GM23338 (cell line): Measurements from ENCODE around the gene CPLANE2. TPM values are rescaled to one million over a fixed set of nuclear protein-coding genes. Genes with fewer than 3 reads are reported as not detected.

ENCODE experiments used
- ATAC-seq: fragments of 200-7000 bp; cut with Tn5 transposase; 3 replicates; pipeline ENCODE4 v1.9.1; 2020
- DNase-seq: peaks from one replicate; pipeline ENCODE4 v3.0.0-alpha.2; 2015; ENCODE audit warnings: low spot score
- H2AFZ ChIP-seq: fragments of 200-600 bp; sonication (generic); 2 replicates; pipeline ENCODE4 v1.8.0; 2016; ENCODE audit warnings: antibody characterized with exemption, mild to moderate bottlenecking, moderate library complexity
- H3F3A ChIP-seq: fragments of 200-600 bp; sonication (generic); replicated peaks from 2 replicates; pipeline ENCODE4 v1.8.0; 2017; ENCODE audit warnings: antibody characterized with exemption, mixed run types, low read depth
- H3K27ac ChIP-seq: fragments of 200-600 bp; sonication (generic); 2 replicates; pipeline ENCODE4 v1.6.1; 2016; ENCODE audit warnings: low read depth
- H3K27me3 ChIP-seq: fragments of 200-600 bp; sonication (generic); 2 replicates; pipeline ENCODE4 v1.8.0; 2016; ENCODE audit warnings: mild to moderate bottlenecking, mixed run types, moderate library complexity; ENCODE audit not compliant: insufficient read depth
- H3K36me3 ChIP-seq: fragments of 200-600 bp; sonication (generic); 2 replicates; pipeline ENCODE4 v1.8.0; 2016; ENCODE audit warnings: mild to moderate bottlenecking; ENCODE audit not compliant: insufficient read depth
- H3K4me1 ChIP-seq: fragments of 200-600 bp; sonication (generic); 2 replicates; pipeline ENCODE4 v1.8.0; 2016; ENCODE audit warnings: mild to moderate bottlenecking, moderate library complexity; ENCODE audit not compliant: insufficient read depth
- H3K4me2 ChIP-seq: fragments of 200-600 bp; sonication (generic); 2 replicates; pipeline ENCODE4 v1.7.1; 2017; ENCODE audit warnings: mixed run types
- H3K4me3 ChIP-seq: fragments of 200-600 bp; sonication (generic); 2 replicates; pipeline ENCODE4 v1.6.1; 2016; ENCODE audit warnings: mixed run types
- H3K79me2 ChIP-seq: fragments of 200-600 bp; sonication (generic); replicated peaks from 2 replicates; pipeline ENCODE4 v1.8.0; 2017; ENCODE audit warnings: mild to moderate bottlenecking; ENCODE audit not compliant: insufficient read depth
- H3K9me2 ChIP-seq: fragments of 200-600 bp; sonication (generic); 2 replicates; pipeline ENCODE4 v1.8.0; 2017; ENCODE audit not compliant: insufficient read depth
- H4K20me1 ChIP-seq: fragments of 200-600 bp; sonication (generic); replicated peaks from 2 replicates; pipeline ENCODE4 v1.8.0; 2017; ENCODE audit warnings: mild to moderate bottlenecking; ENCODE audit not compliant: insufficient read depth
- H3K27ac Mint-ChIP-seq: 2 replicates; pipeline ENCODE4 v1.8.0; 2020; ENCODE audit warnings: inconsistent platforms, mild to moderate bottlenecking, moderate library complexity, mixed read lengths
- H3K27me3 Mint-ChIP-seq: 3 replicates; pipeline ENCODE4 v1.8.0; 2022; ENCODE audit warnings: low read depth, mild to moderate bottlenecking, moderate library complexity, mixed read lengths, inconsistent platforms; ENCODE audit not compliant: insufficient read depth, poor library complexity
- H3K36me3 Mint-ChIP-seq: 3 replicates; pipeline ENCODE4 v1.8.0; 2021; ENCODE audit warnings: low read depth, mild to moderate bottlenecking, inconsistent platforms, moderate library complexity, mixed read lengths
- H3K4me1 Mint-ChIP-seq: 3 replicates; pipeline ENCODE4 v1.8.0; 2020; ENCODE audit warnings: mild to moderate bottlenecking, inconsistent platforms, mixed read lengths
- H3K4me3 Mint-ChIP-seq: 3 replicates; pipeline ENCODE4 v1.8.0; 2021; ENCODE audit warnings: moderate library complexity, mild to moderate bottlenecking, inconsistent platforms, mixed read lengths
- H3K9me3 Mint-ChIP-seq: 3 replicates; pipeline ENCODE4 v1.8.0; 2020; ENCODE audit warnings: moderate library complexity, mild to moderate bottlenecking, inconsistent platforms, mixed read lengths
- CREB1 ChIP-seq: fragments of 250-450 bp; sonication (Bioruptor Pico); IDR thresholded peaks from 2 replicates; pipeline ENCODE4 v1.5.0; 2020; ENCODE audit warnings: low read depth, mild to moderate bottlenecking, moderate library complexity
- ETS1 ChIP-seq: IDR thresholded peaks from 2 replicates; pipeline ENCODE4 v1.6.1; 2016; ENCODE audit warnings: antibody characterized with exemption
- EZH2 ChIP-seq: fragments of 200-600 bp; sonication (generic); IDR thresholded peaks from one replicate; pipeline ENCODE4 v1.8.0; 2017; ENCODE audit warnings: antibody characterized with exemption, mild to moderate bottlenecking, low read depth; ENCODE audit not compliant: unreplicated experiment
- EZH2phosphoT487 ChIP-seq: fragments of 200-600 bp; sonication (generic); IDR thresholded peaks from one replicate; pipeline ENCODE4 v1.8.1; 2018; ENCODE audit warnings: antibody characterized with exemption; ENCODE audit not compliant: unreplicated experiment
- JUNB ChIP-seq: IDR thresholded peaks from one replicate; pipeline ENCODE4 v1.6.1; 2016; ENCODE audit warnings: antibody characterized with exemption; ENCODE audit not compliant: unreplicated experiment
- NANOG ChIP-seq: IDR thresholded peaks from 2 replicates; pipeline ENCODE4 v1.6.1; 2016; ENCODE audit warnings: antibody characterized with exemption, borderline replicate concordance
- POLR2AphosphoS5 ChIP-seq: IDR thresholded peaks from 2 replicates; pipeline ENCODE4 v1.6.1; 2016; ENCODE audit warnings: antibody characterized with exemption, low read depth
- REST ChIP-seq: IDR thresholded peaks from one replicate; pipeline ENCODE4 v1.6.1; 2018; ENCODE audit warnings: antibody characterized with exemption; ENCODE audit not compliant: unreplicated experiment
- STAT1 ChIP-seq: IDR thresholded peaks from one replicate; pipeline ENCODE4 v1.6.1; 2016; ENCODE audit warnings: antibody characterized with exemption; ENCODE audit not compliant: unreplicated experiment
- ZNF114 ChIP-seq: fragments of 250-450 bp; sonication (Bioruptor Pico); IDR thresholded peaks from 2 replicates; pipeline ENCODE4 v1.5.0; 2020; ENCODE audit warnings: mild to moderate bottlenecking, moderate library complexity
- ZNF462 ChIP-seq: fragments of 250-450 bp; sonication (Bioruptor Pico); IDR thresholded peaks from 2 replicates; pipeline ENCODE4 v1.5.0; 2020; ENCODE audit warnings: mild to moderate bottlenecking, moderate library complexity
- polyA plus RNA-seq: library from polyadenylated mRNA; unstranded; fragments of >200 nt; fragmentation: Nextera tagmentation; extraction: Ambion mirVana; gene quantifications from 2 replicates; pipeline ENCODE4 v1.2.1, GENCODE V29; 2016
- total RNA-seq: library from RNA; depleted of rRNA; stranded (reverse); fragments of >200 nt; shearing (Covaris generic); gene quantifications from 2 replicates; pipeline ENCODE4 v1.2.3, GENCODE V29; 2014

Gene CPLANE2
- total and polyA plus RNA-seq, 2 experiments from 2014 or later = 0.44 to 1.8 TPM

- ATAC-seq = peak; percentile 96
- H3K4me2 ChIP-seq = peak overlapping the region; percentile 49; the same call in 1 of the 2 replicates
- H2AFZ ChIP-seq = peak overlapping the region; percentile 98
- peaks cover 9% of the 10 kb centered on the region; the same call in 1 of the 2 replicates for H3K4me1 ChIP-seq
- peak overlapping the region; percentile 41; the same call in 1 of the 3 replicates for H3K4me3 Mint-ChIP-seq
- DNase-seq = peak; percentile 90
- peaks cover 4% of the 10 kb centered on the region; the same call in 1 of the 2 replicates for H3F3A ChIP-seq
- H3K4me1 Mint-ChIP-seq = peaks cover 16% of the 10 kb centered on the region
- no peak overlapping the region for H3K4me3 ChIP-seq
- no peaks in the 10 kb centered on the region for H3K9me3 Mint-ChIP-seq
- no peaks in the 10 kb centered on the region for H3K36me3 ChIP-seq
- H3K36me3 Mint-ChIP-seq = no peaks in the 10 kb centered on the region
- no peaks in the 10 kb centered on the region for H3K27me3 ChIP-seq
- H3K27me3 Mint-ChIP-seq = peaks cover 23% of the 10 kb centered on the region
- peak overlapping the region; percentile 84; the same call in 1 of the 2 replicates for H3K27ac ChIP-seq
- no peaks in the 10 kb centered on the region for H3K79me2 ChIP-seq
- H3K27ac Mint-ChIP-seq = peak overlapping the region; percentile 96
- no peak for TF ChIP-seq ETS1
- no peak for TF ChIP-seq ZNF114
- TF ChIP-seq EZH2phosphoT487 = no peak
- no peak for TF ChIP-seq REST
- TF ChIP-seq CREB1 (CRISPR knock-in tag) = no peak
- TF ChIP-seq JUNB = no peak
- no peak for TF ChIP-seq ZNF462 (CRISPR knock-in tag)
- TF ChIP-seq POLR2AphosphoS5 = no peak
- no peak for TF ChIP-seq STAT1
- no peak for TF ChIP-seq NANOG
- TF ChIP-seq EZH2 = no peak
- no peaks in the 10 kb centered on the region for H4K20me1 ChIP-seq
- H3K9me2 ChIP-seq = no peaks in the 10 kb centered on the region
Observed at GRCh38 chr1:16181887-16182719, 54.9 kb downstream of the CPLANE2 start.
